CD4-positive, alpha-beta memory T cell (primary cell): ENCODE results near the gene MAP7D3. TPM values are rescaled to one million over a fixed set of nuclear protein-coding genes. Genes with fewer than 3 reads are reported as not detected.

ENCODE experiments used
- CTCF ChIA-PET: fragments of 350-600 bp; sonication (Branson Sonifier 250); formaldehyde crosslinking; loops from one replicate; lab custom pipeline; 2021; ENCODE audit warnings: inconsistent platforms; ENCODE audit not compliant: partially characterized antibody; lab: Charles Lee
- POLR2A ChIA-PET: fragments of 350-600 bp; sonication (Branson Sonifier 250); formaldehyde crosslinking; loops from one replicate; lab custom pipeline; 2021; ENCODE audit not compliant: partially characterized antibody; lab: Charles Lee
- DNase-seq, 5 donors: peaks; one replicate each; pipeline versions ENCODE4 v3.0.0 to v3.0.0-alpha.2; 2020 to 2022; ENCODE audit warnings: mixed read lengths in 1 of 5
- H3K27ac ChIP-seq: one replicate; pipeline ENCODE4 v1.7.0; 2013; ENCODE audit warnings: low read depth, low read length
- H3K27me3 ChIP-seq: 2 replicates; pipeline ENCODE4 v1.7.0; 2013; ENCODE audit warnings: mild to moderate bottlenecking, low read length, moderate library complexity; ENCODE audit not compliant: insufficient read depth
- H3K36me3 ChIP-seq: 2 replicates; pipeline ENCODE4 v1.7.0; 2013; ENCODE audit warnings: mild to moderate bottlenecking, low read length, moderate library complexity; ENCODE audit not compliant: insufficient read depth
- H3K4me1 ChIP-seq: 2 replicates; pipeline ENCODE4 v1.7.0; 2013; ENCODE audit warnings: mild to moderate bottlenecking, low read length, moderate library complexity; ENCODE audit not compliant: insufficient read depth
- H3K4me3 ChIP-seq, 2 donors: one replicate each; pipeline ENCODE4 v1.7.0; 2013; ENCODE audit warnings: low read length in 2 of 2, mild to moderate bottlenecking in 1 of 2
- H3K9me3 ChIP-seq, 2 donors: one replicate each; pipeline ENCODE4 v1.7.0; 2013; ENCODE audit warnings: low read length in 2 of 2, control low read depth in 1 of 2; ENCODE audit not compliant: control insufficient read depth in 1 of 2
- H3K27ac Mint-ChIP-seq, 7 donors: one replicate each; pipeline ENCODE4 v1.8.0; 2020 to 2021; ENCODE audit warnings: mixed read lengths in 7 of 7, mild to moderate bottlenecking in 6 of 7, inconsistent platforms in 3 of 7, moderate library complexity in 3 of 7
- H3K27me3 Mint-ChIP-seq, 2 donors: one replicate each; pipeline ENCODE4 v1.8.0; 2020 to 2021; ENCODE audit warnings: mixed read lengths in 2 of 2
- H3K36me3 Mint-ChIP-seq, 2 donors: one replicate each; pipeline ENCODE4 v1.8.0; 2020 to 2021; ENCODE audit warnings: mixed read lengths in 2 of 2, inconsistent platforms in 1 of 2, mild to moderate bottlenecking in 1 of 2
- H3K4me1 Mint-ChIP-seq, 4 donors: one replicate each; pipeline ENCODE4 v1.8.0; 2020 to 2021; ENCODE audit warnings: mixed read lengths in 4 of 4, mild to moderate bottlenecking in 1 of 4
- H3K4me3 Mint-ChIP-seq, 8 donors: one replicate each; pipeline ENCODE4 v1.8.0; 2020 to 2021; ENCODE audit warnings: mixed read lengths in 8 of 8, mild to moderate bottlenecking in 7 of 8, moderate library complexity in 6 of 8, inconsistent platforms in 3 of 8
- H3K9me3 Mint-ChIP-seq, 8 donors: one replicate each; pipeline ENCODE4 v1.8.0; 2020 to 2021; ENCODE audit warnings: mixed read lengths in 8 of 8, mild to moderate bottlenecking in 5 of 8, inconsistent platforms in 3 of 8, moderate library complexity in 1 of 8
- intact Hi-C: fragments of 100-400 bp; cut with micrococcal nuclease; formaldehyde crosslinking; loops from one replicate; pipeline ENCODE4 v1.15.1; 2023
- polyA plus RNA-seq, 2 donors: library from polyadenylated mRNA; unstranded; fragments of 300-500 nt; fragmentation: Illumina TruSeq; gene quantifications; one replicate each; pipeline ENCODE4 v1.2.3, GENCODE V29; 2021
- total RNA-seq, 2 experiments: library from RNA; stranded (reverse); gene quantifications; one replicate each; pipeline ENCODE4 v1.2.3, GENCODE V29; 2021

Gene MAP7D3
- total and polyA plus RNA-seq, 4 experiments from 2014 or later, result 2.4 to 10.1 (median 8.2) TPM

GRCh38 chrX:136186023-136186413 is 65.2 kb downstream of the MAP7D3 start:
- DNase-seq, result no peak
- Mint-ChIP-seq H3K36me3 (no peaks in the 10 kb centered on the region), H3K27me3 (no peaks in the 10 kb centered on the region), H3K27ac (no peak overlapping the region), H3K9me3 (no peaks in the 10 kb centered on the region), H3K4me1 (peaks cover under 1 to 20% (median 3%) of the 10 kb centered on the region in 4 donors), H3K4me3 (no peak overlapping the region)
- Histone ChIP-seq H3K4me3 (no peak overlapping the region), H3K9me3 (no peaks in the 10 kb centered on the region), H3K27ac (no peak overlapping the region), H3K4me1 (peaks cover 4% of the 10 kb centered on the region), H3K36me3 (no peaks in the 10 kb centered on the region), H3K27me3 (no peaks in the 10 kb centered on the region)
- POLR2A ChIA-PET, result no interaction called here
- CTCF ChIA-PET, result interaction anchor here (0.6 to 1.6 kb wide), 2 partner anchors 85 to 158 kb away, joined by 3 to 4 read pairs; no protein-coding TSS in a partner anchor
- intact Hi-C loops, result no loop called here

GRCh38 chrX:136185401-136186022 is 65.7 kb downstream of the MAP7D3 start:
- H3K27me3 ChIP-seq, result no peaks in the 10 kb centered on the region
- no peaks in the 10 kb centered on the region for H3K36me3 ChIP-seq
- H3K4me3 ChIP-seq, result no peak overlapping the region
- H3K36me3 Mint-ChIP-seq, result no peaks in the 10 kb centered on the region
- H3K4me1 ChIP-seq, result no peaks in the 10 kb centered on the region
- no peak overlapping the region for H3K4me3 Mint-ChIP-seq
- H3K4me1 Mint-ChIP-seq, result peaks cover 0 to 15% (median 1%) of the 10 kb centered on the region in 4 donors
- DNase-seq, result no peak
- no peaks in the 10 kb centered on the region for H3K27me3 Mint-ChIP-seq
- no peaks in the 10 kb centered on the region for H3K9me3 ChIP-seq
- no peak overlapping the region for H3K27ac ChIP-seq
- H3K27ac Mint-ChIP-seq, result no peak overlapping the region
- H3K9me3 Mint-ChIP-seq, result no peaks in the 10 kb centered on the region
- ChIA-PET POLR2A (no interaction called here), CTCF (interaction anchor here (0.6 to 1.6 kb wide), 2 partner anchors 86 to 158 kb away, joined by 3 to 4 read pairs; no protein-coding TSS in a partner anchor)
- intact Hi-C loops, result no loop called here

- no peaks in the 10 kb centered on the region for H3K27me3 ChIP-seq
- ChIA-PET POLR2A (no interaction called here), CTCF (no interaction called here)
- no peak for DNase-seq
- H3K9me3 ChIP-seq, result no peaks in the 10 kb centered on the region
- Mint-ChIP-seq H3K36me3 (peaks cover 0 to 3% of the 10 kb centered on the region in 2 donors), H3K27ac (no peak overlapping the region), H3K4me1 (peaks cover 0 to 9% (median 0%) of the 10 kb centered on the region in 4 donors), H3K4me3 (no peak overlapping the region), H3K27me3 (no peaks in the 10 kb centered on the region), H3K9me3 (no peaks in the 10 kb centered on the region)
- H3K27ac ChIP-seq, result no peak overlapping the region
- H3K4me1 ChIP-seq, result no peaks in the 10 kb centered on the region
- H3K4me3 ChIP-seq, result no peak overlapping the region
- intact Hi-C loops, result no loop called here
- no peaks in the 10 kb centered on the region for H3K36me3 ChIP-seq
These were observed 67.3 kb downstream of the MAP7D3 start for GRCh38 chrX:136183917-136184316.

- Histone ChIP-seq H3K4me3 (no peak overlapping the region), H3K27ac (no peak overlapping the region), H3K27me3 (no peaks in the 10 kb centered on the region), H3K4me1 (no peaks in the 10 kb centered on the region), H3K9me3 (no peaks in the 10 kb centered on the region), H3K36me3 (no peaks in the 10 kb centered on the region)
- peaks cover 0 to 3% of the 10 kb centered on the region in 2 donors for H3K36me3 Mint-ChIP-seq
- H3K9me3 Mint-ChIP-seq, result no peaks in the 10 kb centered on the region
- POLR2A ChIA-PET, result no interaction called here
- H3K27ac Mint-ChIP-seq, result no peak overlapping the region
- no peak for DNase-seq
- peaks cover 0 to 9% (median 0%) of the 10 kb centered on the region in 4 donors for H3K4me1 Mint-ChIP-seq
- intact Hi-C loops, result no loop called here
- H3K4me3 Mint-ChIP-seq, result no peak overlapping the region
- H3K27me3 Mint-ChIP-seq, result no peaks in the 10 kb centered on the region
- CTCF ChIA-PET, result interaction anchor here (0.7 to 1.6 kb wide), 2 partner anchors 8 to 93 kb away, joined by 3 read pairs; no protein-coding TSS in a partner anchor
These were observed 68.0 kb downstream of the MAP7D3 start for GRCh38 chrX:136183172-136183571.

- Histone ChIP-seq H3K27ac (no peak overlapping the region), H3K27me3 (no peaks in the 10 kb centered on the region), H3K4me3 (no peak overlapping the region), H3K36me3 (no peaks in the 10 kb centered on the region), H3K9me3 (no peaks in the 10 kb centered on the region), H3K4me1 (no peaks in the 10 kb centered on the region)
- H3K27ac Mint-ChIP-seq, result no peak overlapping the region
- DNase-seq, result no peak
- ChIA-PET CTCF (interaction anchor here (0.7 to 1.6 kb wide), 2 partner anchors 9 to 94 kb away, joined by 3 read pairs; no protein-coding TSS in a partner anchor), POLR2A (no interaction called here)
- H3K4me1 Mint-ChIP-seq, result peaks cover 0 to 9% (median 0%) of the 10 kb centered on the region in 4 donors
- peaks cover 0 to 3% of the 10 kb centered on the region in 2 donors for H3K36me3 Mint-ChIP-seq
- intact Hi-C loops, result no loop called here
- H3K9me3 Mint-ChIP-seq, result no peaks in the 10 kb centered on the region
- no peaks in the 10 kb centered on the region for H3K27me3 Mint-ChIP-seq
- H3K4me3 Mint-ChIP-seq, result no peak overlapping the region
These were observed 68.8 kb downstream of the MAP7D3 start for GRCh38 chrX:136182414-136182813.

DNA sequence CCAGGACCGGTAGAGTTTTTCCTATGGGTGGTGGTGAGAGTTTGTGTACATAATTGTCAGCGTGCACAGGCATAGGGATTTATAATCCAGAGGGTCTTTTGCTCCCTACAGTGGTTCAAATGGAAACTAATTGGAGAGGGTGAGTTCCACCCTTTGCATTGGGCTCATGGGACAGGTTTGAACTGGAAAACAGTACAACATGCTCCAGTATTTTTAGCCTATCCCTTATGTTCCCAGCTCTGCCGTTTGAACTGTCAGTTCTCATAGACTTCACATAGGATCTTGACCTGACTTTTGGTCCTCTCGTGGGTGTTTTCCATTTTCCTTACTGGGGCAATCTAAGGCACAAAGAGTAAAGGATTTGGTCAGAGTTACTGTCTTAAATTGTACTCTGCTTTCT is 72.1 kb downstream of the MAP7D3 start:
- Mint-ChIP-seq H3K9me3 (no peaks in the 10 kb centered on the region), H3K27ac (no peak overlapping the region), H3K4me3 (no peak overlapping the region), H3K36me3 (peaks cover 5 to 6% of the 10 kb centered on the region in 2 donors), H3K4me1 (no peaks in the 10 kb centered on the region), H3K27me3 (no peaks in the 10 kb centered on the region)
- no peak overlapping the region for H3K4me3 ChIP-seq
- no peaks in the 10 kb centered on the region for H3K4me1 ChIP-seq
- H3K27me3 ChIP-seq, result no peaks in the 10 kb centered on the region
- H3K27ac ChIP-seq, result no peak overlapping the region
- no peaks in the 10 kb centered on the region for H3K36me3 ChIP-seq
- no peak for DNase-seq
- intact Hi-C loops, result no loop called here
- H3K9me3 ChIP-seq, result no peaks in the 10 kb centered on the region
- ChIA-PET POLR2A (no interaction called here), CTCF (no interaction called here)

DNA sequence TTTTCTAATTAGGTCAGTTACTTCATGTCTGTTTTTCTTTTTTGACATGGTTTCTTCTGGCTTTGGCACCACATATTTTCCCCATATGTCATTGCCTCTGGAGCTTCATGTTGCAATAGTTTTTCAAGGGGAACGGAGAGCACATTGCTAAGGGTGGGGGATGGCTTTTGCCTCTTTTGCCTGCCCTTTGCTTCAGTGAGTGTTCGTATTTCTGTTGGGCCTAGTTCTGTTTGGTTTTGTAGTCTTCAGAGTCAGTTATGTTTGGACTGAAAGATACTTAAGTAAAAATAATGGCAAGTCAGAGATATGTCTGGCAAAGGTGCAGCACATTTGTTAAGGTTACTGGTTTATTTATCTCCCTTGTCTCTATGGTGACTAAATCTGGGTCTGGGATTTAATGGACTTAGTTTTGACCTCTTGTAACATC is 74.8 kb downstream of the MAP7D3 start:
- H3K27ac ChIP-seq, result no peak overlapping the region
- Mint-ChIP-seq H3K4me3 (no peak overlapping the region), H3K9me3 (no peaks in the 10 kb centered on the region), H3K27ac (peak overlapping the region in 1 of 7 donors; percentile 57), H3K36me3 (peaks cover 5 to 6% of the 10 kb centered on the region in 2 donors), H3K27me3 (no peaks in the 10 kb centered on the region), H3K4me1 (no peaks in the 10 kb centered on the region)
- ChIA-PET CTCF (interaction anchor here (1.4 kb wide), 1 partner anchor 26 kb away, joined by 4 read pairs; no protein-coding TSS in a partner anchor), POLR2A (no interaction called here)
- no peaks in the 10 kb centered on the region for H3K27me3 ChIP-seq
- no peaks in the 10 kb centered on the region for H3K36me3 ChIP-seq
- DNase-seq, result no peak
- intact Hi-C loops, result no loop called here
- H3K4me3 ChIP-seq, result no peak overlapping the region
- H3K4me1 ChIP-seq, result no peaks in the 10 kb centered on the region
- H3K9me3 ChIP-seq, result no peaks in the 10 kb centered on the region
